HCEC 1CT (cell line): ENCODE results near the gene DNAJC1.

Source experiments
- DNase-seq: peaks from one replicate; pipeline ENCODE4 v3.0.0-alpha.2; 2017

Gene DNAJC1

DNA sequence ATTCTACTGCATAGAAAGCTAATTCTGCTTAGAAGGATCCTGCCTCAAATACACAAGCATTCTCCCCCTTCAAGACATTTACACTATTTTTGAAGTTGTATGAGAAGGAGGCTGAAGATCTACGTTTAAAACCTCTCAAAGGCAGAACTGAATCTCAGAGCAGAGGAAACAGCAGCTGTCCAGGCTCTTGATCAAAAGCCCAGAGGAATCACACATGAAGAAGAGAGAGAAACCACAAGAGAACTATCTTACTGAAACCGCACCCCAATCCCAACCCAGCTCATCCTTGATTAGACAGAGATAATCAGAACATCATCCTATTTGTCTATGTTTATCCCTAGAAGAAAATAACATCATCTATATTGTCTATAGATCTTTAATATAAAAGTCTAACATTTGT, 2.2 kb upstream of the DNAJC1 start:
- DNase-seq = no peak

DNA sequence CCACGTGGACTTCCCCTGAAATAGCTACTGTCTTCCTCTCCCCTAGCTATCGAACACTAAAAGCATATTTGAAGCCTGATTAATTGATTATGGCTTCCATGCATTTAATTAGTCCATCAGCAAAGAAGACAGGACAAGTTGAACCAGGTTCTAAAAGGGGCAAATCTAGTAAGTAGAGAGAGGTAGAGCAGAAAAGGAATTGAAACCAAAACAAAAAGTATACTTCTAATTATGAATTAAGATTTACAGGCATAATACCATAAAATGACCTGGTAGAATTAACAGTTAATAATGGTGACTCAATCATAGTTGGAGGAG, 393 bp upstream of the DNAJC1 start:
- DNase-seq = no peak

DNA sequence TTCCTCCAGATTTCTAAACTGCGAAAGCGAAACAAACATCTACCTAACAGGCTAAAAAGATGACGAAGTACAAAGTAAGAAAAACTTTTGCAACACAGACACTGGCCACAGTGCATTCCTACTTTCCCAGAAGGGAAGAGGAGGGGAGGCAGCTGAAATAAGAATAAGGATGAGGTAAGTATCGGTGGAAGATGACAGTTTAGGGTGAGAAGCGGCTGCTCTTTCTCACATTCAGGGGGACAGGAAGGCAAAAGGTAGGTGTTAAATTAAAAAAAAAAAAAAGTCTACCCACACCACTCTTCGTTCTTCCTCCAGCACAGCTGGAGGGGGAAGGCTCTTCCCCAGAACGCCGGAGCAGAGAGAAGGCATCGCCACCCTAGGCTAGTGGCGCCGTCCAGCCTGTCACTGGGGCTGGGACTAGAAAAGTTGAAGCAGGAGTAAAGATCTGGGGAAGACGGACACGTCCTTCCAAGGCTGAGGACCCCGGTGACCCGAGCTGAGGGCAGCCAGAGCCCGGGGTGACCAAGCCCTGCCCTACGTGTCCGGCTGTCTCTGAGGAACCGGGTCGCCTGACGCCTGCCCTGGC, 846 bp downstream of the DNAJC1 start:
- DNase-seq = peak; percentile 52

DNA sequence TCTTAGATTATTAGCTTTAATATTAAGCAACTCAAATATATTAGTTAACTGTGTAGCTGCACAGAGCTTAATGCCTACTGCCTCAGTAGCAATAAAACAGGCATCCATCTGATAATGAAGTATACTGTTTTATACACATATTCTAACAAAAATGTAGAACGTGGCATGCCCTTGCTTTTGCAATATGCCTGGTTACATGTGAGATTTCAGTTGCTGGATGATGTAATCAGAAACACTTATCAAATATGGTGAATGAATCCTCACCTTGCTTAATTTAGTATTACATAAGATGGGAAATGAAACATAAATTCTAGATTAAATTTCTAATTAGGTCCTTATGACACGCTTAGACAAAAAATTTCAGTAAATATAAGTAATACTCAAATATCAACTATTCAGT, 8.0 kb downstream of the DNAJC1 start:
- no peak for DNase-seq

DNA sequence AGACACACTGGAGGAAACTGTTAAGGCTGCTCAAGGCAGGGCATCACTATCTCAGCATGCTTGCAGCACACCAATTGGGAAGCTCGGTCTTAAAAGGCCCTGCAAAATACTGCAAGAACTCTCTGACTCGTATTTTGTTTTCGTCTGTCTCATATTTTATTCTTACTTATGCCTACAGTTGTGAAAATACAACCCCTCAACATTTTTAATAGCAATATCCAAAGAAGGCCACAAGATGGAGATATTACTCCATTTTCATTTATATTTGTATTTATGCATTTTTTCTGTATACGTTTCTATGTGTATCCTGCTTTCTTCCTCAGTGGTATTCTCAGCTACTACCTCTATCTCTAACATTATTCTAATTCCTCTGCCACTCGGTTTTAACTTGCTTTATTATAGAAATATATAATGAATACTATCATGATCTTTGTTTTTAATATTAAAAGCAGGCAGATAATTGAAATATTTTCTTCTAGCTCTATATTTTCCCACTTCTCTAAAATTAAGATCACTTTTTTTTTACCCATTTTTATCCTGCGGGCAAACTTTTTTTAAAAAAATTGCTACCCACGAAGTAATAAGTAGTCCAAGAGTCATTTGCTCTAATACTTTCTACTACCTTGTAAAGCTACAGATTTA, 10.0 kb downstream of the DNAJC1 start:
- DNase-seq = peak; percentile 37

DNA sequence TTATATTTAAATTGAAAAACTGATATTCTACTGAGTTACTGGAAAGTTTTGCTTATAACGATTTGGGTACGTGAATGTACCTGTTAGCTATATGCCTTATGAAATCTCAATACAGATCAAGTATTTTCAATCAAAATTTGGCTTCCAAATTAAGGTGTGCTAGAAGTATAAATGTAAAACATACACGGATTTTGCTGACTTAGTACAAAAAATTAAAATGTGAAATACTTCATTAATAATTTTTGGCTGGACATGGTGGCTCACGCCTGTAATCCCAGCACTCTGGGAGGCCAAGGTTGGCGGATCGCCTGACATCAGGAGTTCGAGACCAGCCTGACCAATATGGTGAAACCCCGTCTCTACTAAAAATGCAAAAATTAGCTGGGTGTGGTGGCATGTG, 11.7 kb downstream of the DNAJC1 start:
- DNase-seq = no peak

DNA sequence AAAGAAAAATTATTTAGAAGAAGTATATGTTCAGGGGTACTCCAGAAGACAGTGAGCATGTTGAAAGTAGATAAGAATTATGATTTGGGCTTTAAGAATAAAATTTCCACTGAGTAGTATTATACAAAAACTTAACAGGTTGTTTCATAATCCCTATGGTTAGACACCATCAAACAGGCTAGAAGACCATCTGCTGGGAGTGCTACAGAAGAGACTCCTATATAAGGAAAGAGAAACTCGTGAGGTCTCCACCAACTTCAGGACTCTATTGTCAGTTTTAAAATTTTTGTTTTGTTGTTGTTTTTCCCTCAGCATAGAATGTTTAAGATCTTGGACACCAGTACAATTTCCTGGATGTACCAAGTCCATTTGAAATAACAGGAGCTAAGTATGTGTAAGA, 13.1 kb downstream of the DNAJC1 start:
- no peak for DNase-seq

DNA sequence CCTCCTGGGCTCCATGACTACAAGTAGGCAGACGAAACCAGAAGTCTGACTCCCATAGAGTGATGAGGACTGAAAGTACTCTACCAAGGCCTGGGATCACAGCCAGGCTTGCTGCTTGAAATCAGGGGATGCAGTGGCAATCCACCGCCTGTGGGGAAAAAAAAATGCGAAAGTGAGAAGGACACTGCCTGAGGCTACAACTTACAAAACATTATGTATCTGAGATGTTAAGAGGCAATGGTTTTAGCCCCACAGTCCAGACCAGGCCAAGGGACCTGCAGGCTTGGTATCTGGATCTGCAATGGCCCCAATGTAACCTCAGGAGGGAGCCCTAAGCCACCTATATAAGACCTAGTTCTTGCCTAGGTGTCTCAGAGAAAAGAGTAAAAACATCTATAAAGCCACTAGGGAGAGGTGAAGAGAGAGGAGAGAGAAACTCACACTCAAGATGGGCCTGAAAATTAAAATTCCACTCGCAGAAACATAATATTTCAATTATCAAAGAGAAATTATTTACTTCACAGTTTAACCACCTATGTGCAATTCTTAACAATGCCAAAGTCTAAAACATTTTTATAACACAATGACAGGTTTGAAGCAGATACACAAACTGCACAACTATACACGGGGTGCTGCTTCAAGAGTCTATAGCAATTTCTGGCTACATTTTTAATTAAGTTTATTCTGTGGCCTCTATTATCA, 13.9 kb downstream of the DNAJC1 start:
- peak; percentile 48 for DNase-seq

DNA sequence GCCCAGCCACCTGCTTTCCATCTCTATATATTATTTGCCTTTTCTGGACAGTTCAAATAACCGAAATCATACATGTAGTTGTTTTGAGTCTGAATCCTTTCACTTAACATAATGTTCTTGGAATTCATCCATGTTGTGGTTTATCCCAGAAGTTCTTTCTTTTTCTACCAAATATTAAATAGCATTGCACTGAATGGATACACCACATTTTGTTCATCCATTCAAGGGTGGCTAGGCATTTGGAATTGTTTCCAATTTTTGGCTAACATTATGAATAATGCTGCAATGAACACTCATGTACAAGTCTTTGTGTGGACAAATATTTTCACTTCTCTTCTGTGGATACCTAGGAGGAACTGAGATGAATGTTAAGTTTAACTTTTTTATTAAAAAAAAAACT, 18.0 kb downstream of the DNAJC1 start:
- DNase-seq = no peak

DNA sequence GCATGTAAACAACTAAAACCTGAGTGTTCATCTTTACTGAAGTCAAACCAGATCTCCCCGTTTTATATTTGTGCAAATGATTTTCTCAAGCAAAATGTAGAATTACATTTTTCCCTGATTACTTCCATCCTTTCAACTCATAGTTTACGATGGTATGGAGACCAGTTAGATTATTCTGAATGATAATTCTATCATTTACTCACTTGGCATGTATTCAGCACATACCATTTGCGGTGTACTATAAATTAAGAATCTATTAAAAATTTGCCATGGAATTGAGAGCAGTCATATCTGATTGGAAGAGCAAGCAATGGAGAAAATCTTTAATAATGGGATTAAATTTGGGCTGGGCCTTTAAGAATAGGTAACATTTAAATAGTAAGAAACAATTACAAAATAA, 22.4 kb downstream of the DNAJC1 start:
- no peak for DNase-seq

DNA sequence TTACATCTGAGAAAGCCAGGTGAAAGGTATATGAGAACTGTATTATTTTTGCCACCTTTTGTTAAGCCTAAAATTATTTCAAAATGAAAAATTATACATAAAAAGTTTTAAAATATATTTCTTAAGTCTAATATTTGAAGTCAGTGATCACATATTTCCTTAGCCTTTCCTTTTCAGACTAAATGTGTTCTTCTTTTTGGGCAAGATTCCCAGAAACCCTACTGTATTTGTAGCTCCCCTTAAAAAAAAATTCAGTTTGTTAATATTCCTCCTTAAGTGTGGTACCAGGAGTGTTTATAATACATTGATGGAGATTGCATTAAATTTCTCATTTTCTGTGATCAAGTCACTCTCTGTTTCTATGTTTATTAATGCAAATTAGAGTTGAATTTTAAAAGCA, 22.8 kb downstream of the DNAJC1 start:
- no peak for DNase-seq

DNA sequence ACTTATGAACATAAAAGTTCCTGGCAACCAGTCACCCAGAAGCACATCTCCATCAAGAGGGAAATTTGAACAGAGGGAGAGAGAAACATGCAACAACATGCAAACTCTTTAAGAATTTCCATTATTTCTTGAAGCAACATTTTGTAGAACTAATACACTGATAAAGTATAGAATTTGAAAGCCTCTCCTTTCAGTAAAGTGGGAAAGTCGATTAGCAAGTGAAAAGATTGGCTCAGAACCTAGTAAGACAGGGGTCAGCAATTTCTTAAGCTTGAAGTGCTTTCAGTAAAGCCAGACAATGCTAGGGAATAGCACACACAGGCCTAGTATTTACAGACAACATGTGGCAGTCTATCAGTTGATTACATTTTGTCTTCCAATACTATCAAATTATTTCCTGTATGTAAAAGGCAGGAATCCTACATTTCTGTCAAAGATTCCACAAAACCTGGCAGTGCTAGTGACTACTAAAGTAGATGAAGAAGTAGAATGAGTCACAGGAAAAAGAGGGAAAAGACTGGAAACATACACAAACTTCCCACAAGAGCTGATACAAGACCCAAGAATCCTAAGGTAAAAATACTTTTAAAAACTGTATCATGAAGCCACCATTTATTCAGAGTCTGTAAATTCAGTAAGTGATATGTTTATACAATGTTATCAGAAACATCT, 25.2 kb downstream of the DNAJC1 start:
- peak; percentile 56 for DNase-seq

DNA sequence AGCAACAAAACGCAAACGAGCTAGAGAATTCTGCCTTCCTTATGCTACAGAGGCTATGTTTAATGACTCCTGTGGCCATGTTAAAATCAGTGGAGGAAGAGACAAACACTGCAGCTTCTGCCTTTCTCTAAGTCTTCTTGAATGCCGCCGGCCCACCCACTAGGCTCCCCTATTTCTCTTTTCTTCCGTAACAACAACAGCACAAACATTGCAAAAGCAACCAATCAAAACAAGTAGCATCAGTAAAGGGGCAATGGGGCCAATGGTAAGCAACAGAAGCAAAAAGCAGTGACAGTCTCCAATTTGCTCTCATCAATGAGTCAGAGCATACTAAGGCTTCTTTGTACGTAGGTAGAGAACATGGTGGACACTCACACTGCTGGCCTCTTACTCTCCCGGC, 26.8 kb downstream of the DNAJC1 start:
- peak; percentile 26 for DNase-seq

DNA sequence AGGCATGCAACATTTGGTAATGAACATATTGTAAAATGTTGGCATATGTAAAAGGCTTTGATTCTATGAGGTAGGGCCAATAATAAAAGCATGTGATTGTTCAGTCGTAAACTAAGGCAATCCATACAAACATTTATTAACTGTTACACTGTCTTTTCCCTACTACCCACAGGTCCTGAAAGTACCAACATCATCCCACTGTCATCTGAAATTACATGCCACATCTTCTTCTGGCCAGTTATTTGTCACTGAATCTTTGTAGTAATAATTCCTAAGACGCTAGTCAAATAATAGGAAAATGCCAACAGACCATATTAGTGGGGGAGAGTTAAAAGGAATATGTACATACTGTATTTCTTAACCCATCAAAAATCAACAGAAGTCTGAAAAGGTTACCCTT, 27.2 kb downstream of the DNAJC1 start:
- no peak for DNase-seq

DNA sequence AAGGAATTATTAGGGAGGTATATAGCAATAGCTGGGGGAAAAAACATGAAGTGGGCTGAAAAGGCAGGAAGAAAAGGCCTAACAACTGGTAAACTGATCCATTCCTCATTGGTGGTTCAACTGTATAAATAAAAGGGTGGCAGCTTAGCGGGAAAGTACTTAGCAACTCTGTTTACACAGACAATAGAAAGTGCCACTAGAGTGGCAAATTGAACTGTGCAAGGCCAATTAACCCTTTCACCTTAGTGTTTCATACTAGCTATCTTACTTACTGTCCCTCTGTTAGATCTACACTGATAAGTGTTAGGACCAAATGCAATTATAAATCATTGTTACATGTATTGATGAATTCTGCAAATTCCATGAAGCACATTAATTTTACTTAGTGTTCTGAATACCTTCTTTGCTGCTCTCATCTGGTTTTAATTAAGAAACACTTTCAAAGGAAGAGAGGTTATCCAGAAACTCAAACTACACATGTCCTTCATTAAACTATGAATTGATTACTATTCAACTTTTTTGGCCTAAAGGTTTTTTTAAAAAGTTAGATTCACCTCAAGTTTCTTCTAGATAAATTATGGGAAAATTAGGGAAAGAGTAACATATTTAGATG, 28.0 kb downstream of the DNAJC1 start:
- DNase-seq = no peak

DNA sequence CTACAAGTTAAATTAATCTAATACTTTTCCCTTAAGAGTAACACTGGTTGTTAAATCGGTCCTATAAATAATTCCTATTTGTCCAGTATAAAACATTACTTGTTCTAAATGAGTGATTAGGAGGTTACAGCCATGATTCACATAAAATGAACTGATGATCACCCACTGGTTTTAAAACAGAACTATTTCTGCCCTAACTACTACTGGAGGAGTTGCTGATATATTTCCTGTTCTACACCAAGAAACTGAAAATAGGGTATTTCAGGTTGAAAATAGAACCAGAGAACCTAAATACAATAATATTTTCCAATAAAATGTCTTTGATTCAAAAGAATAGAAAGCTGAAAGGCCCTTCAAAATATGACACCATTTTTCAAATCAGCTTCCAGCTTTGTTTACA, 30.9 kb downstream of the DNAJC1 start:
- DNase-seq = no peak

DNA sequence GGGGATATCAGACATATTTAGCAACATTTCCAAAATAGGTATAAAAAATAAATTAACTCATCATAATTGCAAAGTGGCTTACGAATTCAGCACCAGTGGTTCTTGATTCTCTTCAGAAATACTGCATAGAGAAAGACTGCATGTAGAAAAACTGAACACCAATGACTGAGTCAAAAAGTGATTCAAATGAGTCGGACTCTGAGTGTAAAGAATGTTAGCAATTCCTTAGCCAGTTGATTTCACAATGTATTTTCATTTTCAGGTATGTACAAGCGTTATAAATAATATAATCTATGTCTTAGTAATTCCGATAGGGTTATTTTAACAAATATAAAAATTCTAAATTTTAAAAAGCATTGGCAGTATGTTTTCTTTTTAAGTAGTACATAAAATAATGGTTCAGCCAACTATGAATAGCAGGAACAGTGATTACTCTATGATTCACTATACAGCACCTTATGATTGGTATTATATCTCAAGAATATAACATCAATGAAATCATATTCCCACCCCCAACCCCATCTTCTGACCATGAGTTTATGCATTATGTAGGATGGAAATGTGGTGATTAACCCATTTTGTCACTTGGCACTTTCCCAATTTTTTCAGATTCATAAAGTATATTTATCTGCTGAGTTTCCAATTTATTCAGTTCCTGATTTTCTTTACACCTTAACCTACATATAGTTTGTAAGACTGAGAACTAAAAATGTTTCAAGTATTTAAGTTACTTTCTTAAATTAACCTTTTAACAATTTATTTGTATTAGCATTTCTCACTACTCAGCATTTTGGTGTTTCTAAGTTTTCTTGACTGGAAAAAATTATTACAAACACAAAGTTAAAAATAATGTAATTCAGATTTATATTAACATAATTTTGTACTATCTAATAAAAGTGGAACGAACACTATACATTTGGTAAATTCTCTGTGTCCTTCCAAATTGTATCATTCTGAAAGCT, 33.9 kb downstream of the DNAJC1 start:
- DNase-seq = peak; percentile 66

DNA sequence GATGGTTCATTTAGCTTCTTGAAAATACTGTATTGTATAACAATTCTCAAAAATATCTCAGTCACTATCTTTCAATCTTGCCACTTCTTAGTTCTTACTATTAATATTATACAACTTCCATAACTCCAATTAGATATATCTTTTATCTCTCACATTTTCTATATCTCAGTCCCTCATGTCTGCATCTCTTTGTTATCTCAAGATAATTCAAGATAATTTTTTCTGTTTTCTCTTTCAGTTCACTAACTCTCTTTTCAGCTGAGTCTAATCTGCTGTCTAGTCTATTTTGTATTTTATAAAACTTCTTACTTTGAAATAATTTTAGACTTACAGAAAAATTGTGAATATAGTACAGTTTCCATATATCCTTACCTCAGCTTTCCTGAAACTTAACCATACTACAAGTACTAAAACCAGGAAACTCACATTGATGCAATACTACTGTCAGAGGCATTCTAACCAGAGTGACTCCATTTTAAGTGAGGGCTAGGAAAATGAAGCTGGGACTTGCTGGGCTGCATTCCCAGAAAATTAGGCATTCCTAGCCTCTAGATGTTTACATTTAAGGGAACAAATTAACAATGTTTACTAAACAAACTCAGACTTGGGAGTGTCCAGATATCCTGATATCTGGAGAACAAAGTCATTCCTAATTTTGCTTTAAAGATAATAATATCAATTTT, 38.4 kb downstream of the DNAJC1 start:
- no peak for DNase-seq

DNA sequence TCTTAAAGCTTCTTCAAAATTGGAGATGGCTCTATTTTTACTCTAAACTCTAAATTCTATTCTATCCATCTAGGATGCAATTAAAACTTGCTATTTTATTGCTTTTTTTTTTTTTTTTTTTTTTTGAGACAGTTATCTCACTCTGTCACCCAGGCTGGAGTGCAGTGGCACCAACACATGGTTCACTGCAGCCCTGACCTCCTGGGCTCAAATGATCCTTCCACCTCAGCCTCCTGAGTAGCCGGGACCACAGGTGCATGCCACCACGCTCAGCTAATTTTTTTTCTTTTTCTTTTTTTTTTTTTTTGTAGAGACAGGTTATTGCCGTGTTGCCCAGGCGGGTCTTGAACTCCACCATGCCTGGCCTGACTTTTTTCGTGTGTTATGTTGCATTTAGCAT, 41.2 kb downstream of the DNAJC1 start:
- DNase-seq = no peak

DNA sequence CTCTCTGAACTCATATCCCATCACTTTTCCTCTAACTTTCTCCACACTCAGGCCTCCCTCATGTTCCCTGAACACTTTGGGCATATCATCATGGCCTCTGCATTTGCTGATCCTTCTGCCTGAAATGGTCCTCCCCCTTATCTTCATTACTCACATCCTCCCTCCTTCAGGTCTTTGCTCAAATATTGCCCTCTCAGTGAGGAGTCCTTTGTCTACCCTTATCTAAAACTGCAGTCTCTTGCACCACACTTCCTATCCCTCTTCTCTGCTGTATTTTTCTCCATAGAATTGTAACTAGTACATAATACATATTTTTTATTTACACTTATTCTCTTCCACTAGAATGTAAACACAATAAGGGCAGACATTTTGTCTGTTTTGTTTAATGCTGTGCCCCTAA, 41.7 kb downstream of the DNAJC1 start:
- DNase-seq = no peak

DNA sequence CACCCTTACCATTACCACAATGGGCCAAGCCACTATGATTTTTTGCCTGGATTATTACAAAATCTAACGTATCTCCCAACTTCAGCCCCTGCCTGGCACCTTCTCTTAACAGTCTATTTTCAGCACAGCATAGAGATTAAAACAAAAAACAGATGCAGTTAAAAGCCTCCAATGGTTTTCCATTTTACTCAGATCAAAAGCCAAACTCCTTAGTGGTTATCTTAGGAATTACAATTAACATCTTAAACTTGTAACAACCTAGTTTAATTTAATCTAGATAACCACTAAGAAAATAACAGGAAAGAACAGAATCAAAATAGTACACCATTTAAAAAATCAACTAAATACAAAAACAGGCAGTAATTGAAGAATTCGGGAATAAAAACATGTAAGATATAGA, 43.5 kb downstream of the DNAJC1 start:
- DNase-seq = no peak

DNA sequence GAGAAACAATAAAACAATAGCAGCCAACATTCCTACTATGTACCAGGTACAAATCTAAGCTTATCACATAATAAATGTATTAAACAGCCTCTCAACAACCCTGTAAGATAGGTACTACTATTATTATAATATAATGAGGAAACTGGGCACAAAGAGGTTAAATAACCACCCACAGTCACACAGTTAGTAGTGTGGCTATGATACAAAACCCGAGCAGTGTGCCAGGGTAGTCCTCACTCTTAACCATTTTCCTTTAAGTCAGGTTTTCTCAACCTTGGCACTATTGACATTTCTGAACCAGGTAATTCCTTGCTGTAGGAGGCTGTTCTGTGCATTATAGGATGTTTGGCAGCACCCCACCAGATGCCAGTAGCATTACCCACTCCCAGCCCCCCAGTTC, 48.8 kb downstream of the DNAJC1 start:
- DNase-seq = no peak
